ES-I3 (cell line): ENCODE results near the gene LRP1.

Experiments
- H3K36me3 ChIP-seq: 2 replicates; pipeline ENCODE4 v1.6.1; 2013; ENCODE audit warnings: mild to moderate bottlenecking, low read length, control low read depth, moderate library complexity; ENCODE audit not compliant: insufficient read depth
- H3K4me1 ChIP-seq: 2 replicates; pipeline ENCODE4 v1.6.1; 2013; ENCODE audit warnings: mild to moderate bottlenecking, control low read depth, low read length; ENCODE audit not compliant: insufficient read depth
- H3K9ac ChIP-seq: 2 replicates; pipeline ENCODE4 v1.6.1; 2013; ENCODE audit warnings: low read depth, mild to moderate bottlenecking, low read length, moderate library complexity
- H3K9me3 ChIP-seq: 2 replicates; pipeline ENCODE4 v1.6.1; 2013; ENCODE audit warnings: mild to moderate bottlenecking, low read length, moderate library complexity; ENCODE audit not compliant: control insufficient read depth, insufficient read depth

The LRP1 gene

GRCh38 chr12:57219205-57219992, 91.1 kb downstream of the LRP1 start:
- Histone ChIP-seq H3K9me3 (no peaks in the 10 kb centered on the region), H3K4me1 (peaks cover 27% of the 10 kb centered on the region), H3K9ac (no peak overlapping the region), H3K36me3 (no peaks in the 10 kb centered on the region)

GRCh38 chr12:57219993-57220754, 91.9 kb downstream of the LRP1 start:
- H3K36me3 ChIP-seq: no peaks in the 10 kb centered on the region
- no peak overlapping the region for H3K9ac ChIP-seq
- H3K4me1 ChIP-seq: peaks cover 27% of the 10 kb centered on the region
- no peaks in the 10 kb centered on the region for H3K9me3 ChIP-seq

DNA sequence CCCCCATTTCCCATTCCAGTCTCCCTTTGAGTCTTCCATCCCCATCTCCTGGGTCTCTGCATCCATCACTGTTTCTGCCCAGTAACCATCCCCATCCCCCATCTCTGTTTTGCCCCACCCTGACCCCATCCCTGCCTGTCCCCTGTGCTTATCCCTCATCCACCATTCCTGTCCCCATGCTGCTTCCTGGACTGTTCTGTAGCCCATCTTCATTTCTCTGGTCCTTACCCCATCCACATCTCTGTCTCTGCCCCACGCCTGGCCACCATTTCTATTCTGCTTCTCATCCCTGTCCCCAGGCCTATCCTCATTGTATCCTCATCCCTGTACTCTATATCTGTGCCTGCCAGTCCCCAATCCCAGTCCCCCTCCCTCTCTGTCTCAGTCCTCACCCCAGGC, 92.5 kb downstream of the LRP1 start:
- Histone ChIP-seq H3K36me3 (no peaks in the 10 kb centered on the region), H3K4me1 (peaks cover 22% of the 10 kb centered on the region), H3K9ac (no peak overlapping the region), H3K9me3 (no peaks in the 10 kb centered on the region)

- Histone ChIP-seq H3K9me3 (no peaks in the 10 kb centered on the region), H3K4me1 (peaks cover 18% of the 10 kb centered on the region), H3K36me3 (no peaks in the 10 kb centered on the region), H3K9ac (no peak overlapping the region)
Measured at GRCh38 chr12:57221169-57221917, 93.1 kb downstream of the LRP1 start.

DNA sequence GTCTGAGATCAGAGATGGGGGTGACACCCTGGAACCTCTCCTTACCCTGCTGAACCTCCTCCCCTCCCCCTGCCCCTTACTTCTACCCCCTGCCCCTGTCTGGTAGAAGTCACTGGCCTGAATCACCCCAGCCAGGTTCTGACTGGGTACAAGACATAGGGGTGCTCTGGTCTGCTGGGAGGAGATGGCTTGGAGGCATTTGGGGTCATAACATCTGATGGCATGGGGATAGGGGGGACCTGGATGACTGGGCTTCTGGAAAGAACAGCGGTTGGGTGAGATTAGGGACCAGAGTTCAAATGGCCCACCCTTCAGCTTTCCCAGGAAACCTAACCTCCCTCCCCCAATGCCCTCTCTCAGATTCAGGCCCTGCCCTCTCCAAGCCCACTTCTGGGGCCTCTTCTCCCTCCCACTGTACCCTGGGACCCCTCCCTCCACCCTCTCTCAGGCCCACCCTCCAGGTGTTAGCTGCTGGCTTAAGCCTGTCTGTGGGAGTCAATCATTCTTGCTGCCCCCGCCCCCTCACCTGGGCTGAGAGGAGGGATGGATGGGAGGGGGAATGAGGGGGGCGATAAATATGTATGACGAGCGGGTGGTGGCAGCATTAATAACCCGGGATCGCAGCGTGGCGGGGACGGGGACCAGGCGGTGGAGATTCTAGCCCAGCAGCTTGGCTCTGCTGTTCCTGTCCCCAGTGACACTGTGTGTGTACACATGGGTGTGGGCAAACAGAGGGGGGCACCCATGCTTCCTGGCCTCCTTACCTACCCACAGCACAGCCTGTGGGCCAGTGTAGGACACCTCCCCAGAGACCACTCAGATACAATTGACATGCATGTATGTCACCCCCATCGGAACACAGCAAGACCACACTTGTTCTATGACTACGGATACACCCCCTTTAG, 94.3 kb downstream of the LRP1 start:
- Histone ChIP-seq H3K4me1 (peaks cover 20% of the 10 kb centered on the region), H3K9ac (no peak overlapping the region), H3K36me3 (no peaks in the 10 kb centered on the region), H3K9me3 (no peaks in the 10 kb centered on the region)

DNA sequence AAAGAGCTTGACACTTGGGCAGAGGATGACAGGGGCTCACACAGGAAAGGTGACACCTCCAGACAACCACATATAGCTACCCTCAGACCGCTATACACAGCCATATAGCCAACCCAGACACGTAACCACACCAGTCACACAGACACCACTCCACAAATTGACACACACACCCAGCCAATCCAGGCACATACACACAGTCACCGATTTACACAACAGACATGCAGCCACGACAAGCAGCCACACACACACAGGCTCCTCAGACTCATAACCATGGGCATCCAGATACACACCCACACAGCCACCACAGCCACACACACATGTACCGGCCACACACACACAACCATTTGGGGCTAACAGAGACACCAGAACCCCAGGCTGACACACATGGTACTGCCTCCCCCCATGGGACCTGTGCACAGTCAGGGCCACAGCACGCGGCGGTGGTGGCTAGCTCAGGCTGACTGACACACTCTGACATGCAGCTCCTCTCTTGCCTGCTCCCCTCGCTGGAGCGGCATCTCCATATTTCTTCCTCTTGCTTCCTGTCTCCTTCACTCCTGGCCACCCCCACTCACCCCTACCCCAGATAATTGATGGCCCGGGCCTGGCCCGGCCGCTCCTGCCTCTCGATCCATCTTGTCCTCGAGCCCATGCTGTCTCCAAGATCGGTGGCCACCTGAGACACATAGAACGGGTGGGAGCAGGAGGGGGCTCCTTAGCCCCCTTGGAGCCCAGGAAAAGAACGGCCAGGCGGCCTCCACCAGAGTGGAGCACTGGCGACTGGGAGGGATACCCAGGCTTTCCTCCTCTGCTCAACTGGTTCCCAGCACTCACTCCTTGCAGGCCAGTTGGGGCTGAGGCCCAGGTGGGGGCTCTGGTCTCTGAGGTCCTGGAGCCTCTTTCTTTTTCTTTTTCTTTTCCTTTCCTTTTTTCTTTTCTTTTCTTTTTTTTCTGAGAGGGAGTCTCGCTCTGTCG, 95.2 kb downstream of the LRP1 start:
- Histone ChIP-seq H3K9ac (no peak overlapping the region), H3K36me3 (no peaks in the 10 kb centered on the region), H3K4me1 (peaks cover 23% of the 10 kb centered on the region), H3K9me3 (no peaks in the 10 kb centered on the region)

- Histone ChIP-seq H3K9ac (no peak overlapping the region), H3K4me1 (peaks cover 28% of the 10 kb centered on the region), H3K9me3 (no peaks in the 10 kb centered on the region), H3K36me3 (no peaks in the 10 kb centered on the region)
Measured at GRCh38 chr12:57224278-57224972, 96.1 kb downstream of the LRP1 start.

DNA sequence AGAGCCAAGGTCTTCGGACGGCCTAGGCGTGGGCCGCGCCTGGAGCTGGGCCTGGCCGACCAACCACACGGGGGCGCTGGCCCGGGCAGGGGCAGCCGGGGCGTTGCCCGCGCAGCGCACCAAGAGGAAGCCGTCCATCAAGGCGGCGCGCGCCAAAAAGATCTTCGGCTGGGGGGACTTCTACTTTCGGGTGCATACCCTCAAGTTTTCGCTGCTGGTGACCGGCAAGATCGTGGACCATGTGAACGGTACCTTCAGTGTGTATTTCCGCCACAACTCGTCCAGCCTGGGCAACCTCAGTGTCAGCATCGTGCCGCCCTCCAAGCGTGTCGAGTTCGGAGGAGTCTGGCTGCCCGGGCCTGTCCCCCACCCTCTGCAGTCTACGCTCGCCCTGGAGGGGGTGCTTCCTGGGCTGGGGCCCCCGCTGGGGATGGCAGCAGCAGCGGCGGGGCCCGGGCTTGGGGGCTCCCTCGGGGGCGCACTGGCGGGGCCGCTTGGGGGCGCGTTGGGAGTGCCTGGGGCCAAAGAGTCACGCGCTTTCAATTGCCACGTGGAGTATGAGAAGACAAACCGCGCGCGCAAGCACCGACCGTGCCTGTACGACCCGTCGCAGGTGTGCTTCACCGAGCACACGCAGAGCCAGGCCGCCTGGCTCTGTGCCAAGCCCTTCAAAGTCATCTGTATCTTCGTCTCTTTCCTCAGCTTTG, 96.8 kb downstream of the LRP1 start:
- Histone ChIP-seq H3K36me3 (no peaks in the 10 kb centered on the region), H3K9me3 (no peaks in the 10 kb centered on the region), H3K4me1 (peaks cover 24% of the 10 kb centered on the region; the same call in 1 of the 2 replicates), H3K9ac (peak overlapping the region; percentile 8; the same call in 1 of the 2 replicates)

GRCh38 chr12:57225680-57226210, 97.5 kb downstream of the LRP1 start:
- peak overlapping the region; percentile 19; the same call in 1 of the 2 replicates for H3K9ac ChIP-seq
- H3K4me1 ChIP-seq: peaks cover 24% of the 10 kb centered on the region; the same call in 1 of the 2 replicates

GRCh38 chr12:57226588-57227314, 98.5 kb downstream of the LRP1 start:
- Histone ChIP-seq H3K9ac (peak overlapping the region; percentile 55), H3K9me3 (no peaks in the 10 kb centered on the region), H3K4me1 (peaks cover 21% of the 10 kb centered on the region; the same call in 1 of the 2 replicates), H3K36me3 (peaks cover 10% of the 10 kb centered on the region; the same call in 1 of the 2 replicates)

More at GRCh38 chr12:57225680-57226210, 97.5 kb downstream of the LRP1 start:
- Histone ChIP-seq H3K9me3 (no peaks in the 10 kb centered on the region), H3K36me3 (no peaks in the 10 kb centered on the region)
